Renal cortex interstitium (tissue), 11 donors: Measurements from ENCODE around the gene GGA1. TPM values are rescaled to one million over a fixed set of nuclear protein-coding genes. Genes with fewer than 3 reads are reported as not detected.

Source experiments
- DNase-seq, 11 donors: peaks; one replicate each; pipeline ENCODE4 v3.0.0-alpha.2; 2013; ENCODE audit warnings: low read depth in 9 of 11, low spot score in 4 of 11; ENCODE audit errors: extremely low read depth in 1 of 11
- polyA plus RNA-seq, 3 donors: library from polyadenylated mRNA; unstranded; fragments of 120-200 nt; gene quantifications; one replicate each; pipeline ENCODE4 v1.2.1, GENCODE V29; 2013; ENCODE audit not compliant: insufficient read length in 3 of 3

Gene GGA1
- polyA plus RNA-seq, 3 donors: 46.3 to 83.9 (median 57.4) TPM

DNA sequence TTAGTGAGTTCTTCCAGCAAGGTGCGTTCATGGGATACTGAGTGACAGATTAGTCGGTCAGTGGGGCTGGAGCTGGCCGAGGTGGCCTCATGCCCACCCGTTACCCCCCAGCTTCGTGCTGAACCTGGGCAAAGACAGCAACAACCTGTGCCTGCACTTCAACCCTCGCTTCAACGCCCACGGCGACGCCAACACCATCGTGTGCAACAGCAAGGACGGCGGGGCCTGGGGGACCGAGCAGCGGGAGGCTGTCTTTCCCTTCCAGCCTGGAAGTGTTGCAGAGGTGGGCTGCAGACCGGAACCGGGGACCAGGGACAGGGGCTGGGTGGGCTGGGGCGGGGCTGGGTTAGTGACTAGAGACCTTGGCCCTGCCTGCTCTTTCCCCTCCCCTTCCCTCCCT, 69.7 kb downstream of the GGA1 start:
- no peak for DNase-seq

GRCh38 chr22:37679670-37680069, 71.0 kb downstream of the GGA1 start:
- DNase-seq: no peak

DNA sequence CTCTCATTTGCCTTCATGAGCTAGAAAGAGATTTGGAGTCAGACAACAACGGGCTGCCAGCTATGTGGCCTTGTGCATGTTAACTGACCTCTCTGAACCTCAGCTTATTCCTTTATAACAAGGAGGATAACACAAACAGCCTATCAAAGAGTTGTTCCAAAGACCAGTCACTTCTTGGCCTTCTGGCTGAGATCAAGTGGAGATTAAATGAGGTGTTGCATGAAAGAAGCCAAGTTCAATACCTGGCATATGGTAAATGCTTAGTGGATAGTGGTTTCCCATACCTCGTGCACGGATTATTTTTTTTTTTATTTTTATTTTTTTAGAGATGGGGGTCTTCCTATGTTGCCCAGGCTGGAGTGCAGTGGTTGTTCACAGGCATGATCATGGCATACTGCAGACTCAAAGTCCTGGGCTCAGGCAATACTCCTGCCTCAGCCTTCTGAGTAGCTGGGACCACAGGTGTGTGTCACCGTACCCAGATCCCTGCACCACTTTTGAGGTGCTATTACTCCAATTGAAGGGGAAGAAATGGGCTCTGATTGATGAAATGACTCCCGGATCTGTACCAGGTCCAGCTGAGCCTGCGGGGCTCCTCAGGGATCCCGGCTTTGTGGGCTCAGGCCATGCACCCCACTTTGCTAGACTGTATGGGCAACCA, 71.7 kb downstream of the GGA1 start:
- DNase-seq: no peak

DNA sequence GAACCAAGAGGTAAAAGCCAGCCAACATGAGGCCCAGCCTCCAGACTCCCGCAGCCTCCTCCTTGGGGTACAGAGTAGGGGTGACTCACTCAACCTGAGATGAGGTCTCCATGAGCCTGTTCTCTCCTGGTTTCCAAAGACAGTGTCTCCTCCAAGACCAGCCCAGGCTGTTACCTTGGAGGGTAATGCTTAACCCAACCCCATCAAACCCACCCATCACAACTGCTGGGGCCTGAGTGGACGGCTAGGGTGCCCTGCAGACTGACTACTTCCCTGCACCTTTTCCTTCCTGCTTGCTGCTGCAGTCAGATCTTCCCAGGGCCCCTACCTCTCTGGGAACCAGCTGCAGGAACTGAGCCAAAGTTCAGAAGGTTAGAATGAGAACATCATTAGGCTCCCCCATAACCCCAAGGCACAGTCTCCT, 72.4 kb downstream of the GGA1 start:
- no peak for DNase-seq

DNA sequence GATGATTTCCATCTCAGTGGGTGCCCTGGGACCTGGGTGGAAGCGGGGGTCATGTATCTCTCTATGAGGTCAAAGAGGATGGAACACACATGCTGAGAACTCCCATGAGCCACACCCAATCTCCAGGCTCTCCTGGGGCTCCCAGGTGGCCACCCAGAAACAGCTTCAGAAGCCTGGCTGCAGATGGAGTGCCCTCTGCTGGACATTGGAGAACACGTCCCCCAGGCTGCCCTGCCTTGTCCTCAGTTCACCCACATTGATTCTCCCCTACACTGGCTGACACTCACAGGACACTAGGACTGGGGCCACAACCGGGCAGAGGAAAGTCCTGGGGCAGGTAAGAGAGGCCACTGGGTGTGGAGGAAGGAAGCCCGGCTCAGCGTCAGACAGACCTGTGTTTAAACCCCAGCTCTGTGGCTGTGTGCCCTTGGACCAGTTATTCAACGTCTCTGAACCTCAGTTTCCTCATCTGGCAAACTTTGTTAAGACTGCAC, 73.0 kb downstream of the GGA1 start:
- no peak for DNase-seq

Other genes starting within 250 kb of the GGA1 start
- gene ELFN2, start 181.4 kb upstream of the GGA1 start, polyA plus RNA-seq: 1 to 10 TPM; 1.2 to 2.2 (median 2.0) TPM
- gene MFNG, start 122.5 kb upstream of the GGA1 start, polyA plus RNA-seq: 10 to 100 TPM in 1 of 3 donors, 1 to 10 TPM in 2; 9.5 to 10.4 (median 10.0) TPM
- gene CARD10, start 89.4 kb upstream of the GGA1 start, polyA plus RNA-seq: 10 to 100 TPM; 20.6 to 26.1 (median 23.2) TPM
- 10 to 100 TPM; 33.3 to 54.7 (median 49.4) TPM for gene CDC42EP1, start 48.4 kb upstream of the GGA1 start, polyA plus RNA-seq
- gene LGALS2, start 28.7 kb upstream of the GGA1 start, polyA plus RNA-seq: 10 to 100 TPM; 32.2 to 35.1 (median 34.0) TPM
- 10 to 100 TPM; 13.9 to 24.7 (median 24.1) TPM for gene SH3BP1, start 30.8 kb downstream of the GGA1 start, polyA plus RNA-seq
- 10 to 100 TPM; 13.6 to 20.5 (median 17.7) TPM for gene PDXP, start 49.9 kb downstream of the GGA1 start, polyA plus RNA-seq
- 100 to 1,000 TPM; 311 to 548 (median 409) TPM for gene LGALS1, start 66.8 kb downstream of the GGA1 start, polyA plus RNA-seq
- 10 to 100 TPM; 15.2 to 23.0 (median 23.0) TPM for gene NOL12, start 77.5 kb downstream of the GGA1 start, polyA plus RNA-seq
- gene TRIOBP, start 88.2 kb downstream of the GGA1 start, polyA plus RNA-seq: 10 to 100 TPM; 57.5 to 80.8 (median 78.7) TPM
- 10 to 100 TPM; 10.4 to 17.9 (median 16.6) TPM for gene GCAT, start 199.1 kb downstream of the GGA1 start, polyA plus RNA-seq
- gene GALR3, start 214.5 kb downstream of the GGA1 start, polyA plus RNA-seq: not detected
- gene ANKRD54, start 235.5 kb downstream of the GGA1 start, polyA plus RNA-seq: 10 to 100 TPM; 23.2 to 26.5 (median 26.3) TPM
- 1,000 to 10,000 TPM in 2 of 3 donors, 100 to 1,000 TPM in 1; 915 to 1,103 (median 1,045) TPM for gene EIF3L, start 240.6 kb downstream of the GGA1 start, polyA plus RNA-seq